Lower leg skin (tissue), 3 donors: ENCODE measurements around the gene ASIC1.

ENCODE experiments used
- CTCF ChIP-seq, 3 donors: fragments of 450-650 bp; IDR thresholded peaks; one replicate each; pipeline ENCODE4 v1.5.1; 2016; ENCODE audit warnings: antibody characterized with exemption in 3 of 3, mild to moderate bottlenecking in 3 of 3, moderate library complexity in 2 of 3
- POLR2A ChIP-seq, 2 donors: fragments of 450-650 bp; IDR thresholded peaks; one replicate each; pipeline ENCODE4 v1.6.1; 2016 to 2017; ENCODE audit warnings: antibody characterized with exemption in 2 of 2, mild to moderate bottlenecking in 1 of 2, moderate library complexity in 1 of 2

GRCh38 chr12:50022903-50023302 is 34.5 kb upstream of the ASIC1 start:
- TF ChIP-seq CTCF (IDR thresholded peaks at IDR 0.05) (no peak), POLR2A (IDR thresholded peaks at IDR 0.05) (no peak)
